Measurements from ENCODE around the gene SND1.

- TF ChIP-seq, protein P1, sequence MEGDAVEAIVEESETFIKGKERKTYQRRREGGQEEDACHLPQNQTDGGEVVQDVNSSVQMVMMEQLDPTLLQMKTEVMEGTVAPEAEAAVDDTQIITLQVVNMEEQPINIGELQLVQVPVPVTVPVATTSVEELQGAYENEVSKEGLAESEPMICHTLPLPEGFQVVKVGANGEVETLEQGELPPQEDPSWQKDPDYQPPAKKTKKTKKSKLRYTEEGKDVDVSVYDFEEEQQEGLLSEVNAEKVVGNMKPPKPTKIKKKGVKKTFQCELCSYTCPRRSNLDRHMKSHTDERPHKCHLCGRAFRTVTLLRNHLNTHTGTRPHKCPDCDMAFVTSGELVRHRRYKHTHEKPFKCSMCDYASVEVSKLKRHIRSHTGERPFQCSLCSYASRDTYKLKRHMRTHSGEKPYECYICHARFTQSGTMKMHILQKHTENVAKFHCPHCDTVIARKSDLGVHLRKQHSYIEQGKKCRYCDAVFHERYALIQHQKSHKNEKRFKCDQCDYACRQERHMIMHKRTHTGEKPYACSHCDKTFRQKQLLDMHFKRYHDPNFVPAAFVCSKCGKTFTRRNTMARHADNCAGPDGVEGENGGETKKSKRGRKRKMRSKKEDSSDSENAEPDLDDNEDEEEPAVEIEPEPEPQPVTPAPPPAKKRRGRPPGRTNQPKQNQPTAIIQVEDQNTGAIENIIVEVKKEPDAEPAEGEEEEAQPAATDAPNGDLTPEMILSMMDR (IDR thresholded peaks at IDR 0.05) = no peak
- no peak for TF ChIP-seq POLR2A (IDR thresholded peaks at IDR 0.05)
These were observed 260.9 kb downstream of the SND1 start for GRCh38 chr7:127912901-127913300.

Data from esophagus squamous epithelium (tissue), 4 donors.